ENCODE data around the gene PRKAR1B. TPM values are rescaled to one million over a fixed set of nuclear protein-coding genes. Genes with fewer than 3 reads are reported as not detected.

The PRKAR1B gene
- total RNA-seq, 2 donors from 2014 or later, result 33.5 to 43.2 TPM

GRCh38 chr7:625376-625971 is 101.6 kb downstream of the PRKAR1B start:
- peaks cover 62% of the 10 kb centered on the region for H3K9me3 Mint-ChIP-seq
- peak; percentile 31 for DNase-seq
- peaks cover 55% of the 10 kb centered on the region for H3K36me3 Mint-ChIP-seq (ENCODE audit: low read depth)
- 92 to 95% methylated on average over 5 to 7 of the region's 8 CpGs for WGBS, 2 experiments (ENCODE audit: insufficient coverage in 1 of 2, insufficient read length in 1 of 2)
- no peaks in the 10 kb centered on the region for H3K27me3 ChIP-seq (ENCODE audit: control insufficient read depth, insufficient read depth, low read length, poor library complexity, severe bottlenecking)
- TF ChIP-seq CTCF (conservative IDR thresholded peaks at IDR 0.05), result no peak
- no peak overlapping the region for H3K9ac ChIP-seq (ENCODE audit: extremely low read depth, low read length, poor library complexity, severe bottlenecking)
- no peaks in the 10 kb centered on the region for H3K4me1 ChIP-seq (ENCODE audit: control insufficient read depth, insufficient read depth, low read length)
- H3K27me3 Mint-ChIP-seq (ENCODE audit: insufficient read depth), result no peaks in the 10 kb centered on the region
- H3K27ac ChIP-seq (ENCODE audit: low read depth, low read length), result no peak overlapping the region
- peaks cover 2% of the 10 kb centered on the region for H3K4me1 Mint-ChIP-seq
- H3K9me3 ChIP-seq (ENCODE audit: control insufficient read depth, low read length), result peaks cover 53% of the 10 kb centered on the region
- no peak overlapping the region for H3K27ac Mint-ChIP-seq
- no peak overlapping the region for H3K4me3 Mint-ChIP-seq
- H3K4me3 ChIP-seq (ENCODE audit: low read length), result no peak overlapping the region
- no peaks in the 10 kb centered on the region for H3K36me3 ChIP-seq (ENCODE audit: control insufficient read depth, insufficient read depth, low read length)

GRCh38 chr7:623464-623863 is 103.6 kb downstream of the PRKAR1B start:
- H3K9ac ChIP-seq (ENCODE audit: extremely low read depth, low read length, poor library complexity, severe bottlenecking), result no peak overlapping the region
- no peak overlapping the region for H3K27ac ChIP-seq (ENCODE audit: low read depth, low read length)
- no peak for TF ChIP-seq CTCF (conservative IDR thresholded peaks at IDR 0.05)
- no peaks in the 10 kb centered on the region for H3K27me3 Mint-ChIP-seq (ENCODE audit: insufficient read depth)
- H3K36me3 ChIP-seq (ENCODE audit: control insufficient read depth, insufficient read depth, low read length), result no peaks in the 10 kb centered on the region
- peaks cover 70% of the 10 kb centered on the region for H3K9me3 Mint-ChIP-seq
- H3K27me3 ChIP-seq (ENCODE audit: control insufficient read depth, insufficient read depth, low read length, poor library complexity, severe bottlenecking), result no peaks in the 10 kb centered on the region
- H3K4me1 Mint-ChIP-seq, result peaks cover 2% of the 10 kb centered on the region
- H3K4me1 ChIP-seq (ENCODE audit: control insufficient read depth, insufficient read depth, low read length), result no peaks in the 10 kb centered on the region
- 88 to 91% methylated on average over 8 of the region's 8 CpGs for WGBS, 2 experiments (ENCODE audit: insufficient coverage in 1 of 2, insufficient read length in 1 of 2)
- H3K9me3 ChIP-seq (ENCODE audit: control insufficient read depth, low read length), result peaks cover 65% of the 10 kb centered on the region
- H3K4me3 Mint-ChIP-seq, result no peak overlapping the region
- no peak overlapping the region for H3K4me3 ChIP-seq (ENCODE audit: low read length)
- H3K36me3 Mint-ChIP-seq (ENCODE audit: low read depth), result peaks cover 63% of the 10 kb centered on the region
- H3K27ac Mint-ChIP-seq, result no peak overlapping the region
- no peak for DNase-seq

GRCh38 chr7:621572-622285 is 105.4 kb downstream of the PRKAR1B start:
- Histone ChIP-seq H3K36me3 (ENCODE audit: control insufficient read depth, insufficient read depth, low read length) (no peaks in the 10 kb centered on the region), H3K4me1 (ENCODE audit: control insufficient read depth, insufficient read depth, low read length) (no peaks in the 10 kb centered on the region), H3K9ac (ENCODE audit: extremely low read depth, low read length, poor library complexity, severe bottlenecking) (no peak overlapping the region), H3K27ac (ENCODE audit: low read depth, low read length) (no peak overlapping the region), H3K9me3 (ENCODE audit: control insufficient read depth, low read length) (peaks cover 65% of the 10 kb centered on the region), H3K4me3 (ENCODE audit: low read length) (no peak overlapping the region), H3K27me3 (ENCODE audit: control insufficient read depth, insufficient read depth, low read length, poor library complexity, severe bottlenecking) (no peaks in the 10 kb centered on the region)
- peaks cover 2% of the 10 kb centered on the region for H3K4me1 Mint-ChIP-seq
- H3K4me3 Mint-ChIP-seq, result no peak overlapping the region
- H3K36me3 Mint-ChIP-seq (ENCODE audit: low read depth), result peaks cover 56% of the 10 kb centered on the region
- TF ChIP-seq CTCF (conservative IDR thresholded peaks at IDR 0.05), result no peak
- H3K27ac Mint-ChIP-seq, result no peak overlapping the region
- no peaks in the 10 kb centered on the region for H3K27me3 Mint-ChIP-seq (ENCODE audit: insufficient read depth)
- 93 to 94% methylated on average over 6 to 8 of the region's 8 CpGs for WGBS, 2 experiments (ENCODE audit: insufficient coverage in 1 of 2, insufficient read length in 1 of 2)
- DNase-seq, result no peak
- peaks cover 58% of the 10 kb centered on the region for H3K9me3 Mint-ChIP-seq

Data from endodermal cell (in vitro differentiated cells).